GM21528 (cell line): ENCODE measurements around the gene NUP93.
"Not testable (repeated sequence)": the region's sequence is repeated elsewhere in the genome, so short reads cannot be mapped to it uniquely, and the experiment has no call there.

ENCODE experiments used
- ATAC-seq: cut with Tn5 transposase; IDR thresholded peaks from one replicate; pipeline ENCODE4 v1.9.1; 2021; ENCODE audit warnings: mild to moderate bottlenecking, moderate library complexity; ENCODE audit not compliant: unreplicated experiment, low FRiP score

The NUP93 gene

DNA sequence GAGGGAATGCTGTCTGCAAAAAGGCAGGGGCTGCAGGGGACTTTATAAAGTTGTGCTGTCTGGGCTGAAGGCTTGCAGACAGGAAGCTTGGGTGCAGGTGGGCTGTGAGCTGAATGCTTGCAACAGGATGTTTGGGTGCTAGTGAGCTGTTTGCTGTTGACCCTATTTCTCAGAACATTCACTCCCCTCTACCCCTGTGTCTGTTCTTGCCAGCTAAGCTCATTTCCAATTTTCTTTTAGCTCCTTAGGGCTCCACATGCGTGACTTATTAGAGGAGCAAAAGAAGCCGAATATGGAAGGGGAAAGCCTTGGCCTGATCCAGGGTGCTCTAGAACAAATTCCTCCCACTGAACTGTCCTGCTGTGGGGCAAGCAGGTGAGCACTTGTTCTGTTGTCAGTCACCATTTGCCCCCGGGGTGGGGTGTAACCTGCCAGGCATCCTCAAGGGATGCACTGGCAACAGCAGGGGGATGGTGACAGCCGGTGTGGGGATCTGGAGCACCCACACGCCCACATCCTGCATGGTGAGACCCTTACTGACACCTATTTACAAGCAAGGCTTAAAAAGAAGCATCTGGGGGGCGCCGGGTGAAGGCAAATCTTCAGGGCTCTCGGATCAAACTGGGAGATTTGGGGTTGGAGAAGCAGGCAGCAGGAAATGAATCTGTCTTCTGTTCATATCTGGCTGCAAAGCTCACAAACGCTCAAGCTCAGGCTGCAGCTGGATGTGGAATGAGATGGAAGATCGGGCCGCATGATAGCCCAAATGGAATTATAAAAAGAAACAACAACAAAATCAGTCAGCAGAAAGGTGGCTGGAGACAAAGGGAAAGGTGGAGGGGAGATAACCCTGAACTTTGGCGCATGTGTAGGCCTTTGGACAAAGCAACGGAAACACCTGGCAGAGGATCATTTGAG, 21.1 kb upstream of the NUP93 start:
- ATAC-seq = no peak

DNA sequence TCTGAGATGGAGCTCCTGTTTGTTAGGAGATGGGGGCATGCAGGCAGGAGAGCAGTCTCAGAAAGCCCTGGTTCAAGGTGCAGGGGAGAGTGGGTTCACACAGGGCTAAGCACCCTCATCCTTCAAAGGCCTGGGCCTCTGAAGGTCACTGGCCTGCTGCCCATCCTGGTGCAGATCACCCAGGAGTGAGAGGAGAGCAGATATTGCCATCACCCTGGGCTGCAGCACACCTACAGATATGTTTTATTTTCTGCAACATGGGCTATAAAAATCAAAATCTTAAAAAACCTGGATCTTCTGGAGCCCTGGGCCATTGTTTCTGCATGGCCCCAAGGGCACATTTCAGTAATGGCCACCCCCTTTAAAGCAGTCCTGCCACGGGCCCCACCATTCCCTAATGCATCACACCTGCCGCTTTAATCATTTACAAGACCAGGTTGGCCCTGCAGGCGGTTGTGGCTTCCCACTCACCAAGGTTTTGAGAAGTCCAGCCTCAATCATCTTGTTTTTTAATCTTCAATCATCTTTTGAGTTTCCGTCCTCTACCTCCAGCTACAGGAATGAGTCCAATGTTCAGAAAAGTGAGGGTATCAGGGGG, 20.4 kb upstream of the NUP93 start:
- ATAC-seq = no peak

DNA sequence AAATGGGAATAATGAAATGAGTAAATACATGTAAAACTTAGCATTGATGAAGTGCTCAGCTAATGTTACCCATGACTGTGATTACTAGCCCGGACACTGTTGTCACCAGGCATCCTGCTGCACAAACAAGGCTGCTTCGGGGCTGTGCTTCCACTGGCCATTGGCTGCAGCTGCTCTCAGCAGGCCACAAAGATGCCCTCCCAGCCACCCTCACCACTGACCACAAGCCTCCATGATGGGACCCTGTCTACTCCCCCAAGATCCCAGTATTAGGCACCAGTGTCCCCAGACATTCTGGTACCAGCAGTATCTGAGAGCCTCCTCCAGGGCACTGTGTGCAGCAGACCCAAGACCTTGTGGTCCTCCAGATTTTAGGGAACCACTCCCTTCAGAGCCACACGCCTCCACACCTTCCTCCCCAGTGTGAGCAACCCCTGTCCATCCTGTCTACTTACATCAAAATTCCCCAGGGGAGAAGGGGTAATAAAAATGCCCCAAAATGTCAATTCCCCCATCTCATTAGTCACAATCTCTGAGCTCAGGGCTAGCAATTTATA, 19.7 kb upstream of the NUP93 start:
- ATAC-seq = no peak

DNA sequence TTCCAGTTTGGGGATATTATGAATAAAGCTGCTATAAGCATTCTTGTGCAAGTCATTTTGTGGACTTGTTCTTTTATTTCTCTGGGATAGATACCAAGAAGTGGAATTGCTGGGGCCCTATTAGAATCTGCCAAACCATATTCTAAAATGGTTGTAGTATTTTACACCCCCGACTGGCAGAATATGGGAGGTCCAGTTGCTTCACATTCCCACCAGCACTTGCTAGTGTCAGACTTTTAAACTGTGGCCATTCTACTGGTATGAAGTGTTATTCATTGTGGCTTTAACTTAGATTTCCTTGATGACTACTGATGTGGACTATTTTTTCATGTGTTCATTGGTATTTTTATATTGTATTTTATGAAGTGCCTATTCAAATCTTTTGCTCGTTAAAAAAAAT, 18.1 kb upstream of the NUP93 start:
- no peak for ATAC-seq

DNA sequence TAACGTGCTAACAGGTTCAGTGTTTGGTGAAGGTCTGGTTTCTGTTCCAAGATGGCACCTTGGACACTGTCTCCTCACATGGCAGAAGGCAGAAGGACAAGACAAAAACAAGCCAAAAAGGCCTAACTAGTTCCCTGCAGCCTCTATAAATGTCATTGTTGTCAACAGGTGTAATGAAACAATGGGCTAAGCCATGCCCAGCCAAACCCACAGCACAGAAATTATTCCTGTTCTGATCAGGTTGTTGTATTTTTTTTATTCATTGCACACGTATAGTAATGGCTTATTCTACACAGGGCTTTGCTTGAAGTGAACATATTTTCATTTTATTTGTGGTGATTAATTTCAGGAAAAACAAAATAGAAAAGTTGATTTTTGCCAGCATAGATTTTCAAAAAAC, 16.1 kb upstream of the NUP93 start:
- no peak for ATAC-seq

DNA sequence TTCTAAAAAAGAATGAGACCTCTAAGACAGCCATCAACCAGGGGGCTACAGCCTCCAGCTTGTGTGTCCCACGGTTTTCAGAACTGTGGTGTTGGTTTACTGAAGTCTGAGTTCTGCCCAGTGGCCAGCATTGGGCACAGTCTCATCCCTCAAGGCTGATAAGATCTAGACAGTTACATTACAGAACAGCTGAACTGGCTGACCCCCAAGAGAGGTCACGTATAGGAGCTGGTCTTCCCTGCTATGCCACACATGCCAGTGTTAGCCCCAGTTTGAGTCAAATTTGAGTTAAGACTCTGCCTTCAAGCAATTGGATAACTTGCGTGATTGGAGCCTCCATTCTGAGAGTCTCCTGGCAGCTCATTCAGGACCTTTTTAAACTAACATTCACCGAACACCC, 14.8 kb upstream of the NUP93 start:
- no peak for ATAC-seq

DNA sequence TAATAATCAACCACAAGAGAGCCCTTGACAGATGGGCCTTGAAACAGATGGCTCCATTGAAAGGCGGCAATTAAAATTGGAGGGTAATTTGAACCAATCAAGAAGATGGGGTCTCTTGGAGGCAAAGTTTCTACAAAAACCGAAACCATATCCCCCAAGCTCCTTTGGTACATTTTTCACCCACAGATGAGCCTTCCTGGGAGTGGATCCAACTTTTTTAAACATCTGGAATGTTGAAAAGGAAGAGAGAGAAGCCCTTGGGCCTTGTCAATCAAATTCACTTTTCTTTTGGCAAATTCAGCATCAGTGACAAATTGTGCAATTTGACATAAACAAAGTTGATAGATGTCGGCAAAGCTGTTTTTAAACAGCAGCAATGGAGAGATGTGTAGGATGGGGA, 13.2 kb upstream of the NUP93 start:
- no peak for ATAC-seq

DNA sequence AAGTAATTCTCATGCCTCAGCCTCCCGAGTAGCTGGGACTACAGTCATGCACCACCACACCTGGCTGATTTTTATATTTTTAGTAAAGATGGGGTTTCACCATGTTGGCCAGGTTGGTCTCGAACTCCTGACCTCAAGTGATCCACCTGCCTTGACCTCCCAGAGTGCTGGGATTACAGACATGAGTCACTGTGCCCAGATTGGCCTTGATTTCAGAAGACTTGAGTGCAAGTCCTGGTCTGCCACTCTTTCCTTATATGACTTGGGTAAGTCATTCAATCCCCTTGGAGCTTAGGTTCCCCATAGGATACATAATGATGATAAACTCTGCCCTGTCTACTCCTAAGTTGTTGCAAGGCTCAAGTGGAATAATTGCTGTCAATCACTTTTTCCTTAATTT, 12.4 kb upstream of the NUP93 start:
- not testable (repeated sequence) for ATAC-seq

DNA sequence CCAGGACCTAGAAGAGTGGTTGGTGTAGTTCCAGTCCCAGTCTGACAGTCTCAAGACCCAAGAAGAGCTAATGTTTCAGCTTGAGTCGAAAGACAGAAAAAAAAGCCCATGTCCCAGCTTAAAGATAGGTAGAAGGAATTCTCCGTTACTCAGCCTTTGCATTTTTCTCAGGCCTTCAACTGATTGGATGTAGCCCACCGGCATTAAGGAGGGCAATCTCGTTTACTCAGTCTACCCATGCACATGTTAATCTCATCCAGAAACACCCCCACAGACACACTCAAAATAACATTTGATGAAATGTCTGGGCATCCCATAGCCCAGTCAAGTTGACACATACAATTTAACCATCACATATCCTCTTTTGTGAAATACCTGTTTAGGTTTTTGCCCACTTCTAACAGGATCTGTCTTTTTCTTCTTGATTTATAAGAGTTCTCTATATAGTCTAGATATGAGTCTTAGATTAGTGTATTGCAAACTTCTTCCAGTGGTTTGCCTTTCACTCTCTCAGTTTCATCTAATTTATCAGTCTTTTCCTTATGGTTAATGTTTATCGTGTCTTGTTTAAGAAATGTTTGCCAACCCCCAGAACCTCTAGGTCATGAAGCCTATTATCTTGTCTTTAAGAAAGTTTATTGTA, 7.6 kb upstream of the NUP93 start:
- ATAC-seq = no peak

DNA sequence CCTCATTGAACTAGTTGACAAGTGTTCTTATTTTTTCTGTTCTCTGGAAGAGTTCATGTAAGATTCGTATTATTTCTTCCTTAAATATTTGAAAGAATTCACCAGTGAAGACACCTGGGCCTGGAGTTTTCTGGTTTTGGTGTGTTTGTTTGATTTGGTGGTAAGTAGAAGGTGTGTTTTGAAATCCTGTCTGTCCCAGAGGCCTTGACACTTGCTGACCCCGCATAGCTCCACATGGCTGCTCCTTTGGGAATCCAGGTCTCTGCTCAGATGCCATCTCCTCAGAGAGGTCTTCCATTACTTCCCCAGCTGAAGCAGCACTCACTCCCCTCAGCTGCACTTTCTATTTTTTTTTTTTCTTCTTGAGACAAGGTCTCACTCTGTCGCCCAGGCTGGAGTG, 5.7 kb upstream of the NUP93 start:
- no peak for ATAC-seq

DNA sequence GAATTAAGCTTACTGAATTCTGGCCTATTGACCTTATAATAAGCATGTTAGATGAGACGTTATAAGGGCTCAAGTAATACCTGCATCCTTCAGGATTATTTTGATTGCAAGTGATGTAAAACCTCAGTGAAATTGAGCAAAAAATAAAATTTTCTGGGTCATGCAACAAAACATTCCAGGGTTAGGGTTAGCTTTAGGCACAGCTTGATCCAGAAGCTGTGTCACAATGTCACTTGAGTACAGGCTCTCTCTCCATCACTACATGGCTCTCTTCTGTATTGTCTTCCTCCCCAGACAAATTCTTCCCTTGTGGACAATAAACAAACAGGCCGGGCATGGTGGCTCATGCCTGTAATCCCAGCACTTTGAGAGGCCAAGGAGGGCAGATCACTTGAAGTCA, 3.6 kb upstream of the NUP93 start:
- ATAC-seq = no peak

DNA sequence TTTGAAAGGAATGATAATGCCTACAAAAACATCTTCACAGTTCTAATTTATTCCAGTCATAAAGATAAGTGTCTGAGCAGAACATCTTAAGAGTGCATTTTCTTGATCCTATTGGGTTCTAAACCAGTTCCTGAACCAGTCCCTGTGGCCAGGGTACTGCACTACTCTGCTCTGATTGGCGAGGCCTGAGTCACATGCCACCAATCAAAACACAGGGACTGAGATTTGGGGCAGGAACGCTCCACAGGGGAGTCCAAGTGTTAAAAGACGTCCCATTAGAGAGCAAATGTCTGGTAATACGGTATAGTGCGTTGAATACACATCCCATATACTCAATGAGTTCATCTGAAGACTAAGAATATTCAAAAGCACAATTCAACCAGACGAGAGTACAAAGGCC, 3.0 kb upstream of the NUP93 start:
- no peak for ATAC-seq

DNA sequence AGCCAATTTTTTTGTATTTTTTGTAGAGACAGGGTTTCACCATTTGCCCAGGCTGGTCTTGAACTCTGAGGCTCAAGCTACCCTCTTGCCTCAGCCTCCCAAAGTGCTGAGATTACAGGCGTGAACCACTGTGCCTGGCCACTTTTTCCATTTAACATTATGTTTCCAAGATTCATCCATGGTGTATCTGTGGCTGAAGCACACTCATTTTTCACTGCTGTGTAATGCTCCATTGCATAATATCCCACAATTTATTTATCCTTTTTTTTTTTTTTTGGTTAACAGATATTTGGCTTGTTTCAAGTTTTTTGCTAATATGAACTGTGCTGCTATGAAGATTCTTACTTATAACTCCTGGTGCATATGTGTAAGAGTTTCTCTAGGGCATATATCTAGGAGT, 1.9 kb upstream of the NUP93 start:
- ATAC-seq = no peak

DNA sequence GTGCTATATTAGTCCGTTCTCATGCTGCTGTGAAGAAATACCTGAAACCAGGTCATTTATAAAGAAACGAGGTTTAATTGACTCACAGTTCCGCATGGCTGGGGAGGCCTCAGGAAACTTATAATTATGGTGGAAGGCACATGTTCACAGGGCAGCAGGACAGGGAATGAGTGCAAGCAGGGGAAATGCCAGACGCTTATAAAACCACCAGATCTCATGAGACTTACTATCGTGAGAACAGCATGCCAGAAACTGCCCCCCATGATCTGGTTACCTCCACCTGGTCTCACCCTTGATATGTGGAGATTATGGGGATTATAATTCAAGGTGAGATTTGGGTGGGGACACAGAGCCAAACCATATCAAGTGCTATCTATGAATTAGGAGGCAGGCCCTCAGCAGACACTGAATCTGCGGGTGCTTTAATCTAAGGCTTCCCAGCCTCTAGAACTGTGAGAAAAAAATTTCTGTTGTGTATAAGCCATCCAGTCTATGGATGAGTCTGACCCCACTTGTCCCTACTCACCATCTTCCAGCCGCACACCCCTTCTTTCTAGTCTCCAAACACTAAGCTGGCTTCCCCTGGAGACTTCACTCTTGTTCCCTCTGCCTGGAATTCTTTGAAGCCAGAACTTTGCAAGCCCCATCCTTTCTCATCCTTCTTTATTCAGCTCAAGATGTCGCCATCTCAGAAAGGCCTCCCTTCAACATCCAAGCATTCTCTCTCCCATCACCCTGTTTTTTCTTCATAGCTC, 772 bp upstream of the NUP93 start:
- no peak for ATAC-seq

DNA sequence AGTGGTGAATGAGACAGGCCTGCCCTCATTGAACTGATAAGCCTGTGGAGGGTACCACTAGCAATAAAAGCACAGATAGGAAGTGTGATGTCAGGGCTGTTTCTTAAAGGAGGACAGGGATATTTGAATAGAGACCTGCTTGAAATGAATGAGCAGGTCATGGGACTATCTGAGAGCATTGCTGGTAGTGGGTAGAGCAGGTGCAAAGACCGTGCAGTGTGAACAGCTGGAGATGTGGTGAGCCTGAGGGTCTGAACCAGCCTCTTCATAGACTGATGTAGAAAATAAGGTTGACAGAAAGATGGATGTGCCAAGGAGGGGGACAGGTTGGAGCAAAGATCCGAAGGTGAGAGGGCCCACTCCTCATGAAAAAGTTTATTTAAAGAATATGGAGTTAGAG, 2.4 kb downstream of the NUP93 start:
- no peak for ATAC-seq

DNA sequence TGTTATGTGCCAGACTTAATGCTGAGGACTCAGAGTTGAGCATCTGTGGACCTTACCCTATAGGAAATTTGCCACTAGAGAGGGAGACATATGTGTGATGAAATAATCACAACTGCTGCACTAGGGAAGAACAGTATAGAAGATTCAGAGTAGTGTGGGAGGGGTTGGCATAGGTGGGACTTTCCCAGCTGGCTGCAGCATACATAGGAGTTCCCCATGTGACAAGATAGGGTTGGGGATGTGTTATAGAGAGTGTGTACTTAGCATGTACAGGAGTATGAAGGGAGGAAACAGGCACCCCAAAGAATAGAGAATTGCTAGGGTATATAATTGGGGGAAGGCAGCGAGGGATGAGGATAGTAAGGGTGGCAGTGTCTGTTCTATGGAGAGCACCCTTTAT, 2.9 kb downstream of the NUP93 start:
- no peak for ATAC-seq

DNA sequence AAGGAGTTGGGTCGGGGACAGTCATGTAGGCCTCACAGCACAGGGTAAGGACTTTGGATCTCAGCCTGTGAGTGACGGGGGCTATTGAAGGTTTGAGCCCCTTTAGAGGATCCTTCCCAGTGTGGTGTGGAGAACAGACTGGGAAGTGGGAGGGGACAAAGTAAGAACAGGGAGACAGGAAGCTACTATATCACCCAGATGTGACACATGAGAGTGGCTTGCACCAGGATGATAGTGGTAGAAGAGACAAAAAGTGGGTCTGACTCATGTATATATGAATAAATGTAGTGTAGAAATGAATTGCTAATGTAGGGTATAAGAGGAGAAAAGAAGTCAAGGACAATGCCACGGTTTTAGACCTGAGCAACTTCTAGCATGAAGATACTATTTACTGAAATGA, 4.5 kb downstream of the NUP93 start:
- ATAC-seq = no peak

DNA sequence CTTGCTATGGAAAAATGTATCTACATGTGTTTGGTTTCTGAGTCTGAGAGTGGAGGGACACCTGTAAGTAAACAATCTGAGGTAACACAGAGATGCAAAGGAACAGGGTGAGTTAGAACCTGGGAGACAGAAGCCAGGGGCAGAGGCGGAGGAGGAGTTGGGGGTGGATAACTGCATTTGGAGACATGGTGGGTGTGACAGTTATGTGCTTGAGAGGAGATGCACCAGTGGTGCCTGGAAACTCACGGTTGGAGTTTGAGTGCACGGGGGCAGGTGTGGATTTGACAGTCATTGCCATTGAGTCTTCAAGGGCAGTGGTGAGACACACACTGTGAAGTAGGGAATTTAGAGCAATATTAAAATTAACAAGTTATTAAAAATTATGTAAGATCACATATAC, 6.5 kb downstream of the NUP93 start:
- ATAC-seq = no peak

DNA sequence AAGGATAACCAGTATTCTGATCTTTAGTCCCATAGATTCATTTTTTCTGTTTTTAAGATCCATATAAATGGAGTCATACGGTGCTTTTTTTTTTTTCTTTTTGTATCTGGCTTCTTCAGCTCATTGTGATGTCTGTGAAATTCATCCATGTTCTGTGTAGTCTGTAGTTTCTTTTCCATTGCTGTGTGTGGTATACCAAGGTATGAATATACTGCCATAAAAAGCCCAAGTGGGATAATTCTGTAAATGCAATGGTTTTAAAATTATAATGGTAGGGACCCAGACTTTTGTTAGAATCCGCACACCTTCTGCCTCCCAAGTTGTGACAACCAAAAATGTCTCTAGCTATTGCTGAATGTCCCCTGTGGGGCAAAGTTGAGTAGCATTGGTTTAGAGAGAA, 7.6 kb downstream of the NUP93 start:
- no peak for ATAC-seq

DNA sequence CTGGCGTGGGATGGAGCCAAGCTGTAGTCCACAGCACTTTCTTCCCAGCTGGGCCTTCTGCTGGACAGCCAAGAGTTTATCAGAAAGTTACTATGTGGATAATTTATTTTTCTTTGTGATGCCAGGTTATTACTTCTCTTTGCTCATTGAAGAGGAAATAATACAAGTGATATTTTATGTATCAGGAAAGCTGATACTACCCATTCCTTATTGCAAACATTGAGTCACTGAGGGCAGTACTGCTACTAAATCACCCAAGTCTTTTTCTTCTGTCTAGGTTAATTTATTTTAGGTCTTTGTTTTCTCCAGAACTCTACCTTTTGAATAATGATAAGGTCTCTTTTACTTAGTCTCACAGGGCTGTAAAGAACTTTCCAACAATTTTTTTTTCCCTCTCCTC, 8.3 kb downstream of the NUP93 start:
- ATAC-seq = no peak

DNA sequence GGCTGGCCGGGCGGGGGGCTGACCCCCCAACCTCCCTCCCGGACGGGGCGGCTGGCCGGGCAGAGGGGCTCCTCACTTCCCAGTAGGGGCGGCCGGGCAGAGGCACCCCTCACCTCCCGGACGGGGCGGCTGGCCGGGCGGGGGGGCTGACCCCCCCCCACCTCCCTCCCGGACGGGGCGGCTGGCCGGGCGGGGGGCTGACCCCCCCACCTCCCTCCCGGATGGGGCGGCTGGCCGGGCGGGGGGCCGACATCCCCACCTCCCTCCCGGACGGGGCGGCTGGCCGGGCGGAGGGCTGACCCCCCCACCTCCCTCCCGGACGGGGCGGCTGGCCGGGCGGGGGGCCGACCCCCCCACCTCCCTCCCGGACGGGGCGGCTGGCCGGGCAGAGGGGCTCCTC, 9.4 kb downstream of the NUP93 start:
- ATAC-seq = not testable (repeated sequence)
